ENCODE data around the gene MACROD2. TPM values are rescaled to one million over a fixed set of nuclear protein-coding genes. Genes with fewer than 3 reads are reported as not detected.

Gene MACROD2
- polyA plus RNA-seq, 1 experiment = 0.47 TPM

DNA sequence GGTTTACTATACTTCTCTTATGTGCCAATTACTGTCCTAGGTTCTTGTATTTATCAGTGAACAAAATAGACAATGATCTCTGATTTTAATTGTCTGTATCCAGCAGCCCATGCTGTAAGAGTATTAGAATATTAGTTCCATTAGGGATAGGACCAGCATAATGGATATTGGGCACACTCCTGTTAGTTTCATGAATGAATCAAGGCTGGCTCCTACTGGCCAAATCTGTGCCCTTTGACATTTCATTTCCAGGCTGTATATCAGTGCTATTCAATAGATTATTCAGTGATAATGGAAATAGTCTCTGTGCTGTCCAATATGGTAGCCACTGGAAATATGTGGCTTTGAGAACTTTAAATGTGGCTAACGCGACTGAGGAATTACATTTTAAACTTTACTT lies 1350.0 kb downstream of the MACROD2 start:
- Histone ChIP-seq H3K27me3 (ENCODE audit: control insufficient read depth, insufficient read depth, low read length) (no peaks in the 10 kb centered on the region), H3K4me3 (ENCODE audit: low read depth, low read length) (no peak overlapping the region), H3K36me3 (ENCODE audit: control insufficient read depth, insufficient read depth, low read length) (no peaks in the 10 kb centered on the region)
- CTCF ChIA-PET = no interaction called here
- DNase-seq (ENCODE audit: low read depth) = no peak
- POLR2A ChIA-PET = no interaction called here
- no peak for TF ChIP-seq CTCF (IDR thresholded peaks at IDR 0.05; ENCODE audit: insufficient read depth, low read depth, low read length)

DNA sequence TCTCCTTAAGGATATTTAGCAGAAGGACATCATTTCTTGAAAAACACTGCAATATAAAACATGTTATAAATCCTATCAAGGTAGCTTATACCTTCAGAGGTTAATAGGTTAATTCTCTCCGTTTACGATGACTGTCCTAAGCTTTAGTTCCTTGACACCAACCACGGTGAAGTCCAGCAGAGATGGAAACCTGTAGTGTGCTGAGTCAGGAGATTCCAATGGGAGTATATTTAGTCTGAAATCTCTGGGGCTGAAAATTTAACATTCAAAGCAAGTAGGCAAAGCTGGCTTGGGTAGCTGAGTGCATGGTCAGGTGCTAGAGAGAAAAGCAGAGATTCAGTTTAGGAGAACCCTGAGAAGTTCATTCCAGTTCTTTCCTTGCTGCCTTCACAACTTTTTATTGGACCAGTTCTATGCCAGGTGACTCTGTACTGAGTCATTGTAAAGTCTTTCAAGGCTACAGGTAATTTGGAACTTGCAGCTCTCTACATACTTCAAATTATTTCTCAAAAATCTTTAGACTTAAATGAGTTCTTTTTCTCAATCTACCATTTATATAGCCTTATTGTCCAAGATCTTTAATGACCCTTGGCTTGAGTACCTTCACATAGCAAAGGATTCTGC lies 1351.5 kb downstream of the MACROD2 start:
- H3K27me3 ChIP-seq (ENCODE audit: control insufficient read depth, insufficient read depth, low read length) = no peaks in the 10 kb centered on the region
- CTCF ChIA-PET = no interaction called here
- POLR2A ChIA-PET = no interaction called here

DNA sequence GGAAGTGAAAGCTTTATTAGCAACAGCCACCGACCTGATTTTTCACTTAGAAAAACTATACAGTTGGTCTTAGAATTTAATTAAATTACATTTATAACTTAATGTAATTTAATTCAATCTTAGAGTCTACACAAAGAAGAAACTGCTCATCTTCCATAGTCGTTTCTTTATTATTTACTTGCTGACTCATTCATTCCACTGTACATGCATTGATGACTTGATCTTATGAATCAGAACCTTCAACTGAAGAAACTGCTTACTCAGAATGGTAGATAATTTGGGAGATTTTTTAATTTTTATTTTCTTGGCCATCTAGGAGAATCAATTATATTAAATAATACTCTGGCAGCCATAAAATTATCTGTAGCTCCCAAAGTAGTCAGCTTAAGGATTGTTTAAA lies 1363.7 kb downstream of the MACROD2 start:
- DNase-seq (ENCODE audit: low read depth) = no peak
- ChIA-PET POLR2A (no interaction called here), CTCF (no interaction called here)

More for the DNA sequence above, 1351.5 kb downstream of the MACROD2 start:
- DNase-seq (ENCODE audit: low read depth) = no peak
- Histone ChIP-seq H3K4me3 (ENCODE audit: low read depth, low read length) (no peak overlapping the region), H3K36me3 (ENCODE audit: control insufficient read depth, insufficient read depth, low read length) (no peaks in the 10 kb centered on the region)
- TF ChIP-seq CTCF (IDR thresholded peaks at IDR 0.05; ENCODE audit: insufficient read depth, low read depth, low read length) = no peak

DNA sequence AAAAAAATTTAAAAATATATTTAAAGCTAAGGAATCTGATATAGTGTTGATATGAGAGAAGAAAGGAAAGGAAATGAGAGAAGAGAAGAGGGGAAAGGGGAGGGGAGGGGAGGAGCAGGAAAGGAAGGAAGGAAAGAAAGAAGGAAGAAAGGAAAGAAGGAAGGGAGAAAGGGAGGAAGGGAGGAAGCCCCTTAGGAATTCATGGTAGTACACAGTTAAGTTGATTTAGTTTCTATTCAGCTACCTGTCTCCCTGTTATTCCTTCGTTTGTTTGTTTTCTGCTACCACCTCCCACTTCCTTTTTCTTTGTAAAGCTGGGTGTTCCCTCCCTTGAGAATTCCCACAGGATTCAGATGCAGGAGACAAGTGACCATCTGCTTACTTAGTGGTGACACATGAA lies 1367.5 kb downstream of the MACROD2 start:
- POLR2A ChIA-PET = no interaction called here
- no peak overlapping the region for H3K4me3 ChIP-seq (ENCODE audit: low read depth, low read length)
- no peaks in the 10 kb centered on the region for H3K27me3 ChIP-seq (ENCODE audit: control insufficient read depth, insufficient read depth, low read length)
- CTCF ChIA-PET = no interaction called here
- no peaks in the 10 kb centered on the region for H3K36me3 ChIP-seq (ENCODE audit: control insufficient read depth, insufficient read depth, low read length)
- no peak for TF ChIP-seq CTCF (IDR thresholded peaks at IDR 0.05; ENCODE audit: insufficient read depth, low read depth, low read length)
- no peak for DNase-seq (ENCODE audit: low read depth)

More for the DNA sequence above, 1363.7 kb downstream of the MACROD2 start:
- H3K27me3 ChIP-seq (ENCODE audit: control insufficient read depth, insufficient read depth, low read length) = no peaks in the 10 kb centered on the region
- no peak overlapping the region for H3K4me3 ChIP-seq (ENCODE audit: low read depth, low read length)
- H3K36me3 ChIP-seq (ENCODE audit: control insufficient read depth, insufficient read depth, low read length) = no peaks in the 10 kb centered on the region
- no peak for TF ChIP-seq CTCF (IDR thresholded peaks at IDR 0.05; ENCODE audit: insufficient read depth, low read depth, low read length)

DNA sequence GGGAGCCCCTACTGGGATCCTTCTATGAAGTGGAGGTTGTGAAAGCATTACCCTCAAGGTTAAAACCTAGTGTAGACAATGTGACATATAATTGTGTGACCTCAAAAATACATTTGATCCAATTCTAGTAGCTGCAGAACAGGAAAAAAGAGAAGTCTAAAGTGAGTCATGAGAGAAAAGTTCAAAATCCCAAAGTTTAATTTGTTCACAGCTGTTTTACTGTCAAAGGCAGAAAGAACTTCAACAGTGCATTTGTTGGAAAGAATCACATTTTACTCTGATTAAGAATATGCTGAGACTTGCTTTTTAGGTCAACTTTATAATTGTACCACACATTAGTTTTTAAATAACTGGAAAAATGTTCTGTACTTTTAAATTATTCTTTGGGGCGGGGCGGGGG lies 1369.5 kb downstream of the MACROD2 start:
- CTCF ChIA-PET = no interaction called here
- no peaks in the 10 kb centered on the region for H3K36me3 ChIP-seq (ENCODE audit: control insufficient read depth, insufficient read depth, low read length)
- POLR2A ChIA-PET = no interaction called here
- no peak for TF ChIP-seq CTCF (IDR thresholded peaks at IDR 0.05; ENCODE audit: insufficient read depth, low read depth, low read length)
- no peak overlapping the region for H3K4me3 ChIP-seq (ENCODE audit: low read depth, low read length)
- H3K27me3 ChIP-seq (ENCODE audit: control insufficient read depth, insufficient read depth, low read length) = no peaks in the 10 kb centered on the region
- no peak for DNase-seq (ENCODE audit: low read depth)

Measured in BJ (cell line).